Inflammatory macrophage (primary cell): ENCODE measurements around the gene S1PR1.
A peak's percentile ranks its signal among the peaks of the same experiment; 100 is the strongest.
"Not testable (repeated sequence)": the region's sequence is repeated elsewhere in the genome, so short reads cannot be mapped to it uniquely, and the experiment has no call there.

Experiments used
- DNase-seq, 2 donors: peaks; one replicate each; pipeline ENCODE4 v3.0.0-alpha.2; 2020 to 2022
- total RNA-seq, 18 experiments: gene quantifications; one replicate each; lab custom pipeline; 2026; ENCODE audit warnings: mixed read lengths in 6 of 18, inconsistent platforms in 2 of 18; lab: John Stamatoyannopoulos, UW

The S1PR1 gene
- 0 to 2.4 (median 0.41) reads per million in 18 experiments for total RNA-seq

DNA sequence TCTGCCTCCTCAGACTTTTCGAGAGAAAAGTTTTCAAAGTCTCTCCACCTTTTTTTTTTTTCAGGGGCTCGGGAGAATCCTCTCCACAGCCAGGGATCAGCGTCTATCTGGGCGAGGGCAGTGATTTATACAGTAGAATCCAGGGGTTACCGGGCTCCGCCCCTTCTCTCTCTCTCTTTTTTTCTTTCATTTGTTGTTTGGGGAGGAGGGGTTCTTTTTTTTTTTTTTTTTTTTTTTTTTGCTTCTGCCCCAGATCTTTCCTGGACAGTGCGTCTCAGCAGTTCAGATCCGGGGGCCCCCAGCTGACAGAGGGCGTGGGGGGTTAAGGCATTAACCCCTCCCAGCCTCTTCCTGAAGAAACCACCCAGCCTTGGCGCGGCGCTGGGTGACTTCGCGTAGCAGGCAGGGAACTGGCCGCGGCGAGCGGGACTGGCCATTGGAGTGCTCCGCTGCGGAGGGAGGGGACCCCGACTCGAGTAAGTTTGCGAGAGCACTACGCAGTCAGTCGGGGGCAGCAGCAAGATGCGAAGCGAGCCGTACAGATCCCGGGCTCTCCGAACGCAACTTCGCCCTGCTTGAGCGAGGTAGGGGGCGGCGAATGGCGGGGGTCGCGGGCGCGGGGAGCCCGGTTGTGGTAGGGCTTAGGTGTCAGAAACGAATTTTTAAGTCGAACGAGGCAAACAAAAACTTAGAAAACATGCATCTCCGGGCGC, at the start of gene S1PR1:
Gene S1PR1 (plus strand): TSS at position 504 of the 713 bp plus-strand sequence. CDS start 1,966 bp downstream, outside the sequence.
- DNase-seq: no peak

DNA sequence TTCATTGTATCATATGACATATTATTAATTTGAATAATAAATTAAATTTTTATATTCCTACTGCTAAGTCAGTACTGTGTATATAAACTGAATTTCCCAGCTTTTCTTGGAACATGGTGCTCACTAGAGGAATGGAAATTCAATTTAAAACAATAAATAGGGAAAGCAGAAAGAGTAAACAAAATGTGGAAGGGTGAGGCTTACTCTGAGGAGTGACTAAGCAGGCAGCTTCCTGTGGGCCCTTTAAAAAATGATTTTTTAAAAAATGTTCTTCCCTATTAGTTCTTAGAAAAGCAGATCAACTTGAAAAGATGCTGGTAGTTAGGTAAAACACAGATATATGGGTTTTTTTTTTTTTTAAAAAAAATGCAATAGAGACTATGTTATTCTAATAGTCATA, 49.5 kb upstream of the S1PR1 start:
- peak; percentile 27 to 77 for DNase-seq

DNA sequence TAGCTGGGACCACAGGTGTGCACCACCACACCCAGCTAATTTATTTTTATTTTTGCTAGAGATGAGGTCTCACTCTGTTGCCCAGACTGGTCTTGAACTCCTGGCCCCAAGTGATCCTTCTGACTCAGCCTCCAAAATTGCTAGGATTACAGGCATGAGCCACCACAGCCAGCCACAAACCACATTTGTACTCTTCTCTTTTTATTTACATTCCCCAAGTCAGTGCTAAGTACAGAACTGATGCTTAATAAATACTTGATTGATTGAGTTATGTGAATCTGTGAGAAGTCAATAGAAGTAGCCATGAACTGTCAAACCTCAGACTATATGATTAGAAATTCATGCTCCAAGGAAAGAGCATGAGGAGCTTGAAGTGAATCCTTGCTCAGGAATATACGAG, 48.5 kb upstream of the S1PR1 start:
- DNase-seq: peak in 1 of 2 donors; percentile 16

- DNase-seq: not testable (repeated sequence)
Measured at GRCh38 chr1:101188968-101189367, 47.9 kb upstream of the S1PR1 start.

DNA sequence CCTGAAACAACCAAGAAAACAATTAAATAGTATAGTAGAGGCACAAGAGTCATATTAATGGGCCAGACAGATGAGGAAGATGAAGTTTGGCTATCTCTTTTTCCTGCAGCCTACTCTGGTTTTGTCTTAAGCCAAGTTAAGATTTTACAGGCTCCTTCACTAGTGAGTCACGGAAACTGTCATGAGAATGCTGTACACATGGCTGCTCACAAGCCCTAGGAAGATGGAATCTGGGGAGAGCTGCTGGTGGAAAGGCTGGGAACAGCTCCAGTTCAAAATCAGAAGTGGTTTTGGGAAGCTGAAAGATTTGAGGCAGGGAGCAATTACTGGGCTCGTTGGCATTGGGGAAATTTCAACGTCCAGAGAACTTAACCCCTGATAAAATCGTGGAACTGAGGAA, 46.4 kb upstream of the S1PR1 start:
- no peak for DNase-seq

DNA sequence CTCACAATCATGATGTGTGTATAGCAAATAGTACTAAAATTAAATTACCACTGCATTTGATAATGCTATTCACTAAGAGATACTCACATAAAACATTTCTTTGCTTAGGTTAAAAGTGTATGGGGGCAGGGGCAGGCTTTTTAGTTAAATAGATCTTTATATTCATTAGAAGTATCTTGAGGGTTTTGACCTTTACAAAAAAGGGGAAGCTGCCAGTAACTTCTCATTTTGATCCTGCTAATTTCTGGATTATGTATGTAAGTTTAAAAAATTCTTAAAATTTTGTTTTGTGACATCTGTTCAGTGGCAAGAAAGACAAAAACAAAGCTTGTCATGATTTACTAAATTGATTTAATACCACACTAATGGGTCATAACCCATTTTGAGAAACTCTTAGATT, 45.8 kb upstream of the S1PR1 start:
- DNase-seq: peak; percentile 31 to 47

DNA sequence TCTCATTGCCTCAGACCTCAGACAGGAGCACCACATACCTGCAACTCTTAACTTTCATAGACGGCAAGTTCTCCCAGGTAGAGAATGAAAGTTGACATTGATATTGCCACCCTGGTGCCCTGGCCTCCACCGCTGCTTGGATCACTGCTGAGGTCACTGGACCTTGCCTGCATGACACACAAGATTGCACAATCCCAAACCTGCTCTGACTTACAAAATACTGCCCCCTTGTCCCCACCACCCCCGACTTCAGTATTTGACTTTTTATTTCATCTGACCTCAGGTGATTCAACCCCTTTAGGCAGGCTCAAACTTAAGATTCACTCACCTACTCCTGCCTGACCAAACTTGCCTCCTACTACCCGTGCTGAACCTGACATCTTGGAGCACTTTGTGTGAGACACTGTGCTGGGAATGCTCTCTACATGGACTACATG, 43.1 kb upstream of the S1PR1 start:
- DNase-seq: peak in 1 of 2 donors; percentile 32

DNA sequence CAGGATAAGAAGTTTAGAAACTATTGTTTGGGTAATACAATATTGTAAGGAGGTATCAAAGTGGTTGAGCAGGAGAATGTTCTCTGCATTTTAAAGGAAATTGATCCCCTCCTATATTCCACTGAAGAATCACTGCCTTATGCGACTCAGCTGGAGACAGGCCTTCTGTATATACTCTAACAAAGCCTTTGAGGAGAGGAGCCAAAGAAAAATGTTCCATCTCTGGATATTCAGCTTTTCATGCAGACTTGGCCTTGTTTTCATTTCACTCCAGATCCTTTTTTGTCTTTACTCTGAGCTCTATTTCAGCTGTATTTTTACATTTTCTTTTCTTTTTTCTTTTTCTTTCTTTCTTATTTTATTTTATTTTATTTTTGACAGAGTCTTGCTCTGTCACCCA, 42.1 kb upstream of the S1PR1 start:
- DNase-seq: no peak

- DNase-seq: no peak
Measured at GRCh38 chr1:101196668-101197067, 40.2 kb upstream of the S1PR1 start.

- DNase-seq: peak in 1 of 2 donors; percentile 18
Measured at GRCh38 chr1:101198842-101199636, 37.8 kb upstream of the S1PR1 start.

DNA sequence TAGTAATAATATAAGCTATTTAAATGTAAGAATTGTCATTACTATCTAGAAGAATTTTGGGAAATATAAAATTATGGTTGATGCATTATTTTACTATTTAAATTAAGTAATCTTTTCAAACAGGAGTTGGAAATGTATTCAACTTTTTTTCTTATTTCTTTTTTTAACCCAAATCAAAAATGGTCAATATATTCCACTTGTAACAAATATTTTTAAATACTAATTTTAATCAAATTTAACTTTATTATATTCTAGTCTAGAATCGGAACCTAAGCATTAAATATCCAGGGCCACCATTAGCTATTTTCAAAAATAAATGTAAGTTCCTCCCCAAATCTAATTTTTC, 37.2 kb upstream of the S1PR1 start:
- DNase-seq: no peak

DNA sequence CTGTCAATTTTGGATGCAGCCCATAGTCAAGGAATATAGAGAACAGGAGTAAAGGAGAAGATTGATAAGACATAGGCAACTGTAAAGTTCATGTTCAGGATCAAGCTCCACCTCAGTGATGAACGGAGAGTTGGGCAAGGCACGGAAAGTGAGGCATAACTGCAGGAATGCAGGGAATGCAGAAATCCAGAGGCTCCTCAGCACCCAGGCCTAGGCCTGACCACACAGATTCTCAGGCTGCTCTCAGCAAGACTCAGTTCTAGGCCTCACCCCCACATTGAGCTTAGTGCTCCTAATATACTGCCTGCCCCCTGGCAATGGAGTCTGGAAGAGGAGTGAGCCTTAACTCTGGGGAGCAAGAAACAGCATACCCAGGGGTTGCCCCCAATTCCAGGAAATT, 36.3 kb upstream of the S1PR1 start:
- no peak for DNase-seq

DNA sequence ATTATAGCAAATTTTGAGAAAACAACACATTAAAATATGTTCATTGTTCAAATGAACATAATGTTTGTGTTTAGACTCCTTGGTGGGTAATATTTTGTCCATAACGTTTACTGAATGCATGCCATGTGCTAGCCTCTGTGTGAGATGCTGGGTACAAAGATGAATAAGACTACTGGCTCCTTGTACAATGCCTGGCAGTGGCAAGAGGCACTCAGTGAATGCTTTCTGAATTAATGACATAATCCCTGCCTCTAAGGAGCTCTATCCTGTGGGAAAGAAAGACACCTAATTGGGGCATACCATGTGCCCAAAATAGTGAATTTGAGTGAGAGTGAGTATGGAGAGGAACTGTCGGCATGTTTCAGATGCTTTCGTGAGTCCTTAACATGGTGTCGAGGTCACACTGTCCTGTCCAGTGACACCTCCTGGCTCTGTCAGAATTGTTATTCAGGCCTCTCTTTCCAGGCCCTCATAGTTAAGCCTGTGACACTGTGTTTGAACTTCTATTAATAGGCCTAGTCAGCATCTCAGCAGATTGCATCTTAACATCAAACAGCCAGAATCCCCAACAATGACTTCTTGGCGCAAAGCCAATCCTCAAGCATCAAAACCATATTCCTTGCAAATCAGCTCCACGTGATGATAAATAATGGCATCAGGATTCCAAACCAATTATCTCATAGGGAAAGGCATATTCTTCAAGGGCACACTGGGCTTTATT, 32.8 kb upstream of the S1PR1 start:
- DNase-seq: no peak

DNA sequence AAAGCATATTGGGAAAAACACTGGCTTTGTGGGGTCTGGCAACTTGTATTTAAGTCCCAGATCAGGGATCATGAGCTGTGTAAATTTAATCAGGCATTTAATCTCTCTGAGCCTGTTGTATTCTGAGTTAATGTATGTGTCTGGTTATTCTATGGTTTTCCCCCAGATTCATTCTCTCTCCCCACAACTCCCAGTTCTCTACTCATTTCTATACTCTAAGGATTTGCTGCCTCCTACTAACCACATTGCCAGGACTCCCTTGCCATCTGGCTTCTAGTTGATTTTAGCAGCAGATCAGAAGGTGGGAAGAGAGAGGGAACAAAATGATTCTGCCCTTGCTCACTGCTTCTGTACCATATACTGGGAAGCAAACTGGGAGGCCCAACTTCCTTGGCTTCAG, 31.4 kb upstream of the S1PR1 start:
- no peak for DNase-seq

- DNase-seq: not testable (repeated sequence)
Measured at GRCh38 chr1:101206139-101206538, 30.7 kb upstream of the S1PR1 start.

DNA sequence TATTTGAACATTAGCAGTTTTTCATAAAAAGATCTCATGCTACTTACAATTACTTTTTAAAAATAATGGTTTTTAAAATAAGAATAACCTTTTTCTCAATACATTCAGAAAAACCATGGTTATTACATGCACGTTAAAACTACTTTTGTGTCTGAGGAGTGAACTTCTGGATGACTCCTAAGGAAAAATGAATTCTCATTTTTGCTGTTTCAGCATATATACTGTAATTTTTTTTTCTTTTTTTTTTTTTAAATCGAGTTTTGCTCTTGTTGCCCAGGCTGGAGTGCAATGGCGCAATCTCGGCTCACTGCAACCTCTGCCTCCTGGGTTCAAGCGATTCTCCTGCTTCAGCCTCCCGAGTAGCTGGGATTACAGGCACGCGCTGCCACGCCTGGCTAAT, 29.5 kb upstream of the S1PR1 start:
- not testable (repeated sequence) for DNase-seq

DNA sequence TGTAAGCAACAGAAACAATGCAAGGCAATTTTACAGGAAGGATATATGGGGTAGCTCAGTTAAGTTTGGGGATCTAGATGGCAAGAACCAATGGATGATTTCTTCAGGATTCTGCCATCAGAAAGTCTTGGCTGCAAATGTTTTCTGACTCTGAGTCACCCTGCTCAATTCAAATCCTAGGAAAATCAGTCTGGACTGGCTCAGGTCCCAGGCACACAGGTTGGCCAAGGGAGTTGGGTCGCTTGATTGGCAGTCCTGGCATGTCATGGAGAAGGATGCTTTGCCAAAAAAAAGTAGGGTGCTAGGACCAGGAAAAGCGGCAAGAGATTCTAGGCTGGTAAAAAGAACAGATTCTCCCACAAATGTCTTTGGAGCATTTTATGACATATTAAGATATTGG, 28.9 kb upstream of the S1PR1 start:
- no peak for DNase-seq

- DNase-seq: no peak
Measured at GRCh38 chr1:101215363-101216011, 21.3 kb upstream of the S1PR1 start.

GRCh38 chr1:101216623-101217022, 20.2 kb upstream of the S1PR1 start:
- no peak for DNase-seq

DNA sequence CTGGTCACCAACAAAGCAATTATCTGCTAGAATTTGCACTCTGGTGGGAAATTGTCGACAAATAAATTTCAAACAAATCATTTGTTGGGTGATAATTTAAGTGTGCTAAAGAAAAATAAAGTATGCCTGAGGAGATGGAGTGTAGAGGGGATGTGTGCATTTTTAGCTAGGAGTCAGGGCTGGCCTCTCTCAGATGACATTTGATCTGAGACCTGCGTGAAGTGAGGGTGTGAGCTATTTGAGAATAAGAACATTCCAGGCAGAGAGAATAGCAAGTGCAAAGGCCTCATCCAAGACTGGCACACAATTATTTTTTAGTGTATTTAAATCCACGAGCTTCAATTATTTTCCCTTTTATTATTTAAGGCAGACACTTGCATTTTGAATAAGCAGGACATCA, 19.7 kb upstream of the S1PR1 start:
- DNase-seq: no peak

- DNase-seq: not testable (repeated sequence)
Measured at GRCh38 chr1:101218968-101219367, 17.9 kb upstream of the S1PR1 start.

DNA sequence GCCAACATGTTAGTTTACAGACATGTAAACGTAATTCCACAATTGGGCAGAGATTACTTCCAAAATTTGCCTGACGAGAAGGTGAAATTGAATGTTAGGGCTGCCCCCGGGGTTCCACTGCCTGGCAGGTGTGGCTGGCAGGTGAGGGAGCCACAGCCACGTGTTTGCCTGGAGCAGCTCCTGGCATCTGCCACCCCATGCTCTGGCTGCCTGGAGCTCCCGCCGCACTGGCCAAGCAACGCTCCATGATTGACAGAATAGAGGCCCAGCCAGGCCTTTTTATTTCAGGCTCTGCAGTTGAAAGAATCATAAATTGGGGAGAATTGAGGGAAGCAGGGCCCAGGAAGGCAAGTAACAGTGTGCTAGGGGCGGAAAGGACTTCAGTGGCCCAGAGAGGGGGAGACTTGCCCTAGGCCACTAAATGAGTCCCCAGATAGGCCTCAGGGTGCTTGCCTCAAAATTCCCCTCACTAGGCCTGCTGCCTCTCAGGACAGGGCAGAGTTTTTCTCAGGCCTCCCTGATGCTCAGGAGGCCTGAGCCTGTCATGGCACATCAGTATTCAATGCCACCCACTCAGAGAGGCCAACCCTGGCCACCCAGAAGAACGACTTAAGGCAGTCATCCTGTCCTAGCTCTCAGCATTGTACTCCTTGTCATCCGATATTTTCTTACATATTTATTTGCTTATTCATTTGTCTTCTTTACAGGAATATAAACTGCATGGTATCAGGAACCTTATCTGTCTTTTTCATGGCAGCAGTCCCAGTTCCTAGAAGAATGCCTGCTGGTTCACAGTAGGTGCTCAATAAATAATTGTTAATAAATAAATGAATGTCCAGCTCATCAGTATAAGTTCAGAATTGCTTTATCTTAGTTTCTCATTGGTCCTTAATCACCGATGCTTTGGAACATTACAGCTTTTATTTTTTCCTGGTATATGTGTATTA, 16.6 kb upstream of the S1PR1 start:
- no peak for DNase-seq
